GM21423 (cell line): ENCODE measurements around the gene PCDHA5.

Experiments used
- ATAC-seq: cut with Tn5 transposase; IDR thresholded peaks from one replicate; pipeline ENCODE4 v1.9.1; 2021; ENCODE audit warnings: mild to moderate bottlenecking, moderate library complexity; ENCODE audit not compliant: unreplicated experiment

Gene PCDHA5

DNA sequence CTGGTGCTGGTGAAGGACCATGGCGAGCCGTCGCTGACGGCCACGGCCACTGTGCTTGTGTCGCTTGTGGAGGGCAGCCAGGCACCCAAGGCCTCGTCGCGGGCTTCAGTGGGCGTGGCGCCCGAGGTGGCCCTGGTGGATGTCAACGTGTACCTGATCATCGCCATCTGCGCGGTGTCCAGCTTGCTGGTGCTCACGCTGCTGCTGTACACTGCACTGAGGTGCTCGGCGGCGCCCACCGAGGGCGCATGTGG, 36.5 kb downstream of the PCDHA5 start:
- ATAC-seq: no peak

DNA sequence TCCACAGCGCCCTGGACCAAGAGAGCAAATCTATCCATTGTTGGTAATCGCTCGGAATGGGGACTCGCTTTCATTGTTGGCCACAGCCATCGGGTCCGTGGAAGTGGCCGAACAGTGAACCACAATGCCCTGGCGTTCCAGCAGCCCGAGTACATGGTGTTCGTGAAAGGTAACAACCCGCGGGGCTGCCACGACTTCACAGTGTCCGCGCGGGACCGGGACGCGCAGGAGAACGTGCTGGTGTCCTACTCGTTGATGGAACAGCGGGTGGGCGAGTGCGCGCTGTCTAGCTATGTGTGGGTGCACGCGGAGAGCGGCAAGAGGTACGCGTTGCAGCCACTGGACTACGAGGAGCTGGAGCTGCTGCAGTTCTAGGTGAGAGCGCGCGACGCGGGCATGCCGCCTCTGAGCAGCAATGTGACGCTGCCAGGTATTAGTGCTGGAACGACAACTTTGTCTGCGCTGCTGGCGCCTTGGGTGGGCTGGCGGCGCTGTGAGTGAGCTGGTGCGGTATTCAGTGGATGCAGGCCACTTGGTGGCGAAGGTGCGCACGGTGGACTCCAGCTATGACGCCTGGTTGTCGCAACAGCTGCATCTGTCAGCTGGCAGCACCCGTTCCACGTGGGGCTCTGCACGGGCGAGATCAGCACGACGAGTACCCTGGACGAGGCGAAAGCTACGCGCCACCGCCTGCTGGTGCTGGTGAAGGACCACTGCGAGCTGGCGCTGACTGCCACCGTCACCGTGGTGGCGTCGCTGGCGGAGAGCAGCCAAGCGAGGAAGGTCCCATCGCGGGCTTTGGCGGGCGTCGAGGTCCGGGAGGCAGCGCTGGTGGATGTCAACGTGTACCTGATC, 41.3 kb downstream of the PCDHA5 start:
- no peak for ATAC-seq

- no peak for ATAC-seq
Measured at GRCh38 chr5:140868721-140869554, 47.5 kb downstream of the PCDHA5 start, which contains the start of gene PCDHA11. Gene PCDHA11, plus strand, starts transcription at chr5:140868957. Its CDS starts 147 bp downstream, at chr5:140869104.

DNA sequence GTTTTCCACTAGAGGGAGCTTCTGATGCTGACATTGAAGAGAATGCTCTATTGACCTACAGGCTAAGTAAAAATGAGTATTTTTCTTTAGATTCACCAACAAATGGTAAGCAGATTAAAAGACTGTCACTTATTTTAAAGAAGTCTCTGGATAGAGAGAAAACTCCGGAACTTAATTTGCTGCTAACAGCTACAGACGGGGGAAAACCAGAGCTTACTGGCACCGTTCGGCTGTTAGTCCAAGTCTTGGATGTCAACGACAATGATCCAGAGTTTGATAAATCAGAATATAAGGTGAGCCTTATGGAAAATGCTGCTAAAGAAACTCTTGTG, 48.1 kb downstream of the PCDHA5 start:
- ATAC-seq: no peak

DNA sequence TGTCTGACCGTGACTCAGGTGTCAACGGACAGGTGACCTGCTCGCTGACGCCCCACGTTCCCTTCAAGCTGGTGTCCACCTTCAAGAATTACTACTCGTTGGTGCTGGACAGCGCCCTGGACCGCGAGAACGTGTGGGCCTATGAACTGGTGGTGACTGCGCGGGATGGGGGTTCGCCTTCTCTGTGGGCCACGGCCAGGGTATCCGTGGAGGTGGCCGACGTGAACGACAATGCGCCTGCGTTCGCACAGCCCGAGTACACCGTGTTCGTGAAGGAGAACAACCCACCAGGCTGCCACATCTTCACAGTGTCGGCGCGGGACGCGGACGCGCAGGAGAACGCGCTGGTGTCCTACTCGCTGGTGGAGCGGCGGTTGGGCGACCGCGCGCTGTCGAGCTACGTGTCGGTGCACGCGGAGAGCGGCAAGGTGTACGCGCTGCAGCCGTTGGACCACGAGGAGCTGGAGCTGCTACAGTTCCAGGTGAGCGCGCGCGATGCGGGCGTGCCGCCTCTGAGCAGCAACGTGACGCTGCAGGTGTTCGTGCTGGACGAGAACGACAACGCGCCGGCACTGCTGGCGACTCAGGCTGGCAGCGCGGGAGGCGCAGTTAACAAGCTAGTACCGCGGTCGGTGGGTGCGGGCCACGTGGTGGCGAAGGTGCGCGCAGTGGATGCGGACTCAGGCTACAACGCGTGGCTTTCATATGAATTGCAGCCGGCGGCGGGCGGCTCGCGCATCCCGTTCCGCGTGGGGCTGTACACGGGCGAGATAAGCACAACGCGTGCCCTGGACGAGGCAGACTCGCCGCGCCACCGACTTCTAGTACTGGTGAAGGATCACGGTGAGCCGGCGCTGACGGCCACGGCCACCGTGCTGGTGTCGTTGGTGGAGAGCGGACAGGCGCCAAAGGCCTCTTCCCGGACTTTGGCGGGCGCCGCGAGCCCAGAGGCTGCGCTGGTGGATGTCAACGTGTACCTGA, 49.1 kb downstream of the PCDHA5 start:
- no peak for ATAC-seq
